BE2C (cell line): ENCODE results near the gene CYFIP2.

Source experiments
- DNase-seq: peaks from one replicate; pipeline ENCODE4 v3.0.0-alpha.2; 2020
- H3K27me3 ChIP-seq: fragments of 250-450 bp; sonication (Bioruptor Pico); 2 replicates; pipeline ENCODE4 v1.5.1; 2020; ENCODE audit warnings: mild to moderate bottlenecking
- H3K36me3 ChIP-seq: fragments of 250-450 bp; sonication (Bioruptor Pico); 2 replicates; pipeline ENCODE4 v1.5.1; 2020; ENCODE audit warnings: mild to moderate bottlenecking
- H3K4me1 ChIP-seq: fragments of 250-450 bp; sonication (Bioruptor Pico); 2 replicates; pipeline ENCODE4 v1.5.1; 2020
- H3K4me3 ChIP-seq: 2 replicates; pipeline ENCODE4 v1.5.1; 2011; ENCODE audit warnings: low read depth, low read length
- H3K9me3 ChIP-seq: fragments of 250-450 bp; sonication (Bioruptor Pico); 2 replicates; pipeline ENCODE4 v1.5.1; 2020
- TF ChIP-seq, protein P1 (sequence below): IDR thresholded peaks from 2 replicates; pipeline ENCODE4 v1.5.1; 2012; ENCODE audit warnings: mild to moderate bottlenecking, low read depth, low read length

CYFIP2 gene

DNA sequence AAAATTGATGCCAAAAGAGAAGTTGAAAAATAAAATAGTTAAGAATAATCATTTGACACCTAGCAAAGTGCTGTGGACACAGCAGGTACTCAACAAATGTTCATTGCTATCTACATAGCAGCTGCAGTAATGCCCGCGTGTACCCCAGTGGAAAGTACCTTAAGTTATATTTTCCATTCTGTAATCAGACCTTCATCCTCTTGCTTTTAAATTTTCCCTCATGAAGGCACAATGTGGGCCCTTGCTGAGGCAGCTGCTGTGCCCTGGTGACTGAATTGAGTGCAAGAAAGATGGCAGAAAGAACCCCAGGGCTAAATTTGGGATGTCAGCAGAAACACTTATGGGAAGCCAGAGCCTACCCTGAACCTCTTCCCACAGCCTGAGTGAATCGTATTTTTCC lies 65.9 kb downstream of the CYFIP2 start:
- Histone ChIP-seq H3K9me3 (no peaks in the 10 kb centered on the region), H3K27me3 (no peaks in the 10 kb centered on the region), H3K36me3 (no peaks in the 10 kb centered on the region), H3K4me3 (no peak overlapping the region), H3K4me1 (no peaks in the 10 kb centered on the region)
- TF ChIP-seq, protein P1, sequence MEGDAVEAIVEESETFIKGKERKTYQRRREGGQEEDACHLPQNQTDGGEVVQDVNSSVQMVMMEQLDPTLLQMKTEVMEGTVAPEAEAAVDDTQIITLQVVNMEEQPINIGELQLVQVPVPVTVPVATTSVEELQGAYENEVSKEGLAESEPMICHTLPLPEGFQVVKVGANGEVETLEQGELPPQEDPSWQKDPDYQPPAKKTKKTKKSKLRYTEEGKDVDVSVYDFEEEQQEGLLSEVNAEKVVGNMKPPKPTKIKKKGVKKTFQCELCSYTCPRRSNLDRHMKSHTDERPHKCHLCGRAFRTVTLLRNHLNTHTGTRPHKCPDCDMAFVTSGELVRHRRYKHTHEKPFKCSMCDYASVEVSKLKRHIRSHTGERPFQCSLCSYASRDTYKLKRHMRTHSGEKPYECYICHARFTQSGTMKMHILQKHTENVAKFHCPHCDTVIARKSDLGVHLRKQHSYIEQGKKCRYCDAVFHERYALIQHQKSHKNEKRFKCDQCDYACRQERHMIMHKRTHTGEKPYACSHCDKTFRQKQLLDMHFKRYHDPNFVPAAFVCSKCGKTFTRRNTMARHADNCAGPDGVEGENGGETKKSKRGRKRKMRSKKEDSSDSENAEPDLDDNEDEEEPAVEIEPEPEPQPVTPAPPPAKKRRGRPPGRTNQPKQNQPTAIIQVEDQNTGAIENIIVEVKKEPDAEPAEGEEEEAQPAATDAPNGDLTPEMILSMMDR: no peak
- DNase-seq: no peak

DNA sequence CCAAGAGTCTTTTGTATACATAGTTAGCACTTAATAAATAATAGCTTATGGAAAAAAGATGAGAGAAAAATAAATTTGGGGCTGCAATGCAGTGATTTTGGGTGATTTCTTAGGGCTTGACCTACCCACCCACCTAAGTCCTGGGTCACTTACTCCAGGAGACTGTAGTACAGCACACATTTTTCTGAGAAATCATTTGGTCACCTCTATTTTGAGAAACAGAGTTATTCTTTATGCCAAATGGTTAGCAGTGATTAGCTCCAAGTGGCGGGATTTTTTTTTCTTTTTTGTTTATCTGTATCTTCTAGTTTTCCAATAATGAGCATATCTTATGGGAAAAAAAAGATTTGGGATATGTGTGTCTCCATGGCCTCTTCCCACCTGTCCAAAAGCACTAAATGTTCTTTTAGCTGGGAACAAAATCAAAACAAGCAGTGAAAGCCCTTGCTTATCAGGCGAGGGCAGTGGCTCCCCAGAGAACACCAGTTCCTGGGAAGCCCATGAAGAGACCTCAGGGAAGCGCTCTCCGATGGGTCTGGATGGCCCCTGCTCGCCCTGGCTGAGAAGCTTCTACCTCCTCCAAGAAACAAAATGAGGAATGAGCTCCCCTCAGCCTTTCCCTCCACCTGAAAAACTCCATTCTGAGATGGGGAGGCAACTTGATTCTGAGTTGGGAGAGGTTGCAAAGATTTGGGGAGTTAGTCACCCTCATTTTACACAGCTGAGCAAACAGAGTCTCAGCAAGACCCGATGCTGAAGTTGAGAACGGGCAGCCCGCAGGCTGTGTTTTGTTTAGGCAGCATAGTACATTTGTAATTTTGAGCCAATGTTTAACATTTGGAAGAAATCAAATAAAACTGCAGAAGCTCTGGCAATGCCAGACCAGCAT lies 69.9 kb downstream of the CYFIP2 start:
- no peaks in the 10 kb centered on the region for H3K9me3 ChIP-seq
- no peaks in the 10 kb centered on the region for H3K27me3 ChIP-seq
- TF ChIP-seq, protein P1: no peak
- no peaks in the 10 kb centered on the region for H3K4me1 ChIP-seq
- no peaks in the 10 kb centered on the region for H3K36me3 ChIP-seq
- H3K4me3 ChIP-seq: no peak overlapping the region
- no peak for DNase-seq

DNA sequence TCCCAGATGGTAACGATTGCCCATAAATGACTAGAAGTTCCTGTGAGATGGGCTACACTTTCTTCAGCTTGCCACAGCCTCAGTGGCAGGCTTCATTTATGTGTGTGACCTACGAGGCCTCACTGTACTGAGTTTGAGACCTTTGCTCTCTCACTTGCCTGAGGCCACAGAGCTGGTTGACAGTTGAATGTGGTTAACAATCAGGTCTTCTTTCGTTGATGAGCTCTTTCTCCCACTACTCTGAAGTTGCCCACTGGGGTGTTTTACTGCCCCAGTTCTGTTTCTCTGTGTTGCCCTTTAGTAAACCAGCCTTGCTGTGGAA lies 70.5 kb downstream of the CYFIP2 start:
- Histone ChIP-seq H3K4me3 (no peak overlapping the region), H3K9me3 (no peaks in the 10 kb centered on the region), H3K36me3 (no peaks in the 10 kb centered on the region), H3K4me1 (no peaks in the 10 kb centered on the region), H3K27me3 (no peaks in the 10 kb centered on the region)
- no peak for DNase-seq
- TF ChIP-seq, protein P1: no peak

DNA sequence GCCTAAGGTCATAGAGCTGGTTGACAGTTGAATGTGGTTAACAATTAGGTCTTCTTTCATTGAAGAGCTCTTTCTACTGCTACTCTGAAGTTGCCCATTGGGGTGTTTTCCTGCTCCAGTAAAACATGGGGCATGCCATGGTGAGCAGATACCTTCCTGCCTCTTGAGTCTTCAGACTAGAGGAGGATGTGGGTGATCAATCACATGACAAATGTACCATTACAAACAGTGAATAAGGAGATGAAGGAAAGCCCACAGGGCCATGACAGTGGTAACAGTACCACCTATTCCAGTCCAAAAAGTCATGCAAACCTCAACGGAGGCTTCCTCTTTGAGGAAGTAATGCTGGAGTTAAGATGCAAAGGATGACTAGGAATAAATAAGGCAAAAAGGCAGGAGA lies 73.5 kb downstream of the CYFIP2 start:
- H3K9me3 ChIP-seq: no peaks in the 10 kb centered on the region
- no peaks in the 10 kb centered on the region for H3K36me3 ChIP-seq

DNA sequence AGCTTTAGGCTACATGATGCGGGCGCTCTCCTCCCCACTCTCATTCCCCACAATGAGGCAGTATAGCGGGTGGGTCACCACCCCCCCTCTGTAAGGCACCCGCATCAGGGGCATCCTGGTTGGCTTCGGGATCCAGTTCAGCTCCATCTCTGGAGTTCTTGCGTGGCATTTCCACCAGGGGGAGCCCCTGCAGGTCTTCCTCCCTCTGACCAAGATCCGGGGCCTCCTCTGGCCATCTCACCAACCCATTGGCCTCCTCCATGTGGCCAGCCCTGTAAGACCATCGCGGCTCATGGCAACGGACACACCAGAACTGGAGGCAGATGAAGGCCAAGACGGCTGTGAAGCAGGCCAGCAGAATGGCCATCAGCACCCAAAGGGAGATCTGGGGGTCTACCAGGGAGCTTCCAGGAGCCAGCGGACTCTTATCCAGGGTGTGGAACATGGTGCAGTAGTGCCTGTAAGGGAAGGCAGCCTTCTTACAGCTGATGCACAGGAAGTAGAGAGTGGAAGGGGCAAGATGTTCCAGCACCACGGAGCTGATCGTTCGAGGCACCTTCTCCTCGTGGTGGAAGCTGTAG lies 77.0 kb downstream of the CYFIP2 start:
- DNase-seq: peak; percentile 67
- H3K9me3 ChIP-seq: no peaks in the 10 kb centered on the region
- H3K27me3 ChIP-seq: no peaks in the 10 kb centered on the region; the same call in 1 of the 2 replicates
- TF ChIP-seq, protein P1: peak; percentile 70
- H3K4me3 ChIP-seq: no peak overlapping the region
- H3K36me3 ChIP-seq: no peaks in the 10 kb centered on the region
- no peaks in the 10 kb centered on the region for H3K4me1 ChIP-seq

More for the DNA sequence above, 73.5 kb downstream of the CYFIP2 start:
- no peaks in the 10 kb centered on the region for H3K4me1 ChIP-seq
- TF ChIP-seq, protein P1: no peak
- no peaks in the 10 kb centered on the region for H3K27me3 ChIP-seq
- DNase-seq: no peak
- H3K4me3 ChIP-seq: no peak overlapping the region
